ENCODE measurements around the gene C22orf15. TPM values are rescaled to one million over a fixed set of nuclear protein-coding genes. Genes with fewer than 3 reads are reported as not detected.

C22orf15 gene
- total RNA-seq, 1 experiment from 2014 or later = 0.81 TPM

GRCh38 chr22:23763579-23763945 is 772 bp downstream of the C22orf15 start:
- Histone ChIP-seq H3K18ac (ENCODE audit: insufficient read length, low read depth, low read length) (no peak overlapping the region), H3K79me2 (ENCODE audit: insufficient read depth, low read length) (no peaks in the 10 kb centered on the region), H3K27me3 (ENCODE audit: insufficient read depth, low read length) (no peaks in the 10 kb centered on the region), H3K4me2 (ENCODE audit: insufficient read depth, insufficient read length, low read length) (peak overlapping the region; percentile 49), H3K14ac (ENCODE audit: insufficient read depth, low read length) (peak overlapping the region; percentile 27; the same call in 1 of the 2 replicates), H3K56ac (ENCODE audit: insufficient read length, low read depth, low read length) (no peak overlapping the region), H2AK5ac (ENCODE audit: insufficient read length, low read length) (no peak overlapping the region), H3K79me1 (ENCODE audit: insufficient read depth, low read depth, low read length, poor library complexity, severe bottlenecking) (no peaks in the 10 kb centered on the region), H2AFZ (ENCODE audit: low read length) (no peak overlapping the region), H4K20me1 (ENCODE audit: control insufficient read depth, insufficient read depth, insufficient read length) (no peaks in the 10 kb centered on the region), H2BK5ac (ENCODE audit: insufficient read length, low read length) (no peak overlapping the region), H3K23ac (ENCODE audit: insufficient read length, low read depth, low read length) (no peak overlapping the region), H2BK12ac (ENCODE audit: insufficient read length, low read depth, low read length) (no peak overlapping the region), H4K91ac (ENCODE audit: insufficient read length, low read depth, low read length) (no peak overlapping the region), H2BK15ac (ENCODE audit: low read depth, low read length) (no peak overlapping the region), H3K27ac (ENCODE audit: insufficient read length, low read depth, low read length) (no peak overlapping the region), H3K9me3 (ENCODE audit: control insufficient read depth, low read depth, low read length) (no peaks in the 10 kb centered on the region), H3K9ac (ENCODE audit: extremely low read depth, insufficient read length, low read length) (no peak overlapping the region), H2BK20ac (ENCODE audit: low read depth, low read length, poor library complexity, severe bottlenecking) (no peak overlapping the region), H3K23me2 (ENCODE audit: insufficient read length, low read depth, low read length, poor library complexity, severe bottlenecking) (peaks cover 7% of the 10 kb centered on the region), H4K5ac (ENCODE audit: insufficient read length, low read depth, low read length) (no peak overlapping the region), H4K8ac (replicated peaks; ENCODE audit: insufficient read length, low read depth, low read length) (no peak overlapping the region), H3T11ph (ENCODE audit: low read length) (no peak overlapping the region), H3K4me1 (ENCODE audit: insufficient read depth, low read length) (peaks cover 4% of the 10 kb centered on the region; the same call in 1 of the 2 replicates), H2BK120ac (ENCODE audit: low read depth, low read length, poor library complexity, severe bottlenecking) (no peak overlapping the region), H3K4ac (ENCODE audit: low read depth, low read length) (no peak overlapping the region)
- no peak for TF ChIP-seq CTCF (conservative IDR thresholded peaks at IDR 0.05)
- Mint-ChIP-seq H3K27me3 (ENCODE audit: low read depth) (peaks cover 34% of the 10 kb centered on the region), H3K27ac (no peak overlapping the region), H3K9me3 (no peaks in the 10 kb centered on the region), H3K4me1 (peaks cover 19 to 28% of the 10 kb centered on the region in 2 experiments), H3K4me3 (peak overlapping the region in 1 of 2 experiments; percentile 22; a peak in 2 of 5 replicates), H3K36me3 (ENCODE audit: insufficient read depth in 1 of 3, low read depth in 3 of 3) (peaks cover 5 to 10% (median 7%) of the 10 kb centered on the region in 3 experiments; a peak in 4 of 7 replicates)
- DNase-seq = peak; percentile 74
- WGBS (ENCODE audit: extremely low coverage, insufficient read length, low lambda C conversion rate) = no CpG with 5 or more reads among the region's 17 CpGs
